NCI-H1092 (cell line): ENCODE results near the gene SMYD4.

Experiments used
- DNase-seq: peaks from one replicate; lab custom pipeline; 2025; lab: John Stamatoyannopoulos, UW

Gene SMYD4

DNA sequence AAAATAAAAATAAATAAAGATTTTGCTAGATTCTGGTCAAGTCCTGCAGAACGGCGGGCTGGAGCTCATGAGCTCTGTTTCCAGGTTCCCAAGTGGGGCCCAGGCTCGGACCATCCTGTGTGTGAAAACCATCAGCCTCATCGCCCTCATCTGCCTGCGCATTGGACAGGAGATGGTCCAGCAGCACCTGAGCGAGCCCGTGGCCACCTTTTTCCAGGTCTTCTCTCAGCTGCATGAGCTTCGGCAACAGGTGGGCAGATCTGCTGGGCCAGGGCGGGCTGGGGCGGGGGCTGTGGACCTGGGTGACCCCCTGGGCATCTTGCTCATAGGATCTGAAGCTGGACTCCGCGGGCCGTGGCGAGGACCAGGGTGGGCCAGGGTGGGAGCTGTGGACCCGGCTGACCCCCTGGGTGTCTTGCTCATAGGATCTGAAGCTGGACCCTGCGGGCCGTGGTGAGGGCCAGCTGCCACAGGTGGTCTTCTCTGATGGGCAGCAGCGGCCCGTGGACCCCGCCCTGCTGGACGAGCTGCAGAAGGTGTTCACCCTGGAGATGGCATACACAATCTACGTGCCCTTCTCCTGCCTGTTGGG is 97.4 kb downstream of the SMYD4 start:
- no peak for DNase-seq

DNA sequence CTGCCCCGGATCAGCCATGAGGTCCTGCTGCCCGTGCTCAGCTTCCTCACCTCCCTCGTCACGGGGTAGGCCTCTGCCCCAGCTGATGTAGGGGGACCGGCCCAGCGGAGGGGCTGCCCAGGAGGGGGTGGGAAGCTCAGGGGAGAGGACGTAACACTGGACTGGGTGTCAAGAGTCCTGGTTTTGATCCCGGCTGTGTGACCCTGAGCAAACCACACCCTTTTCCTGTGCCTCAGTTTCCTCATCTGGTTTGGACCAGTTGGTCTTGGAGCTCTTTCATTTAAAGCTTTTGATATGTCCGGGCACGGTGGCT is 98.6 kb downstream of the SMYD4 start:
- DNase-seq, result no peak

DNA sequence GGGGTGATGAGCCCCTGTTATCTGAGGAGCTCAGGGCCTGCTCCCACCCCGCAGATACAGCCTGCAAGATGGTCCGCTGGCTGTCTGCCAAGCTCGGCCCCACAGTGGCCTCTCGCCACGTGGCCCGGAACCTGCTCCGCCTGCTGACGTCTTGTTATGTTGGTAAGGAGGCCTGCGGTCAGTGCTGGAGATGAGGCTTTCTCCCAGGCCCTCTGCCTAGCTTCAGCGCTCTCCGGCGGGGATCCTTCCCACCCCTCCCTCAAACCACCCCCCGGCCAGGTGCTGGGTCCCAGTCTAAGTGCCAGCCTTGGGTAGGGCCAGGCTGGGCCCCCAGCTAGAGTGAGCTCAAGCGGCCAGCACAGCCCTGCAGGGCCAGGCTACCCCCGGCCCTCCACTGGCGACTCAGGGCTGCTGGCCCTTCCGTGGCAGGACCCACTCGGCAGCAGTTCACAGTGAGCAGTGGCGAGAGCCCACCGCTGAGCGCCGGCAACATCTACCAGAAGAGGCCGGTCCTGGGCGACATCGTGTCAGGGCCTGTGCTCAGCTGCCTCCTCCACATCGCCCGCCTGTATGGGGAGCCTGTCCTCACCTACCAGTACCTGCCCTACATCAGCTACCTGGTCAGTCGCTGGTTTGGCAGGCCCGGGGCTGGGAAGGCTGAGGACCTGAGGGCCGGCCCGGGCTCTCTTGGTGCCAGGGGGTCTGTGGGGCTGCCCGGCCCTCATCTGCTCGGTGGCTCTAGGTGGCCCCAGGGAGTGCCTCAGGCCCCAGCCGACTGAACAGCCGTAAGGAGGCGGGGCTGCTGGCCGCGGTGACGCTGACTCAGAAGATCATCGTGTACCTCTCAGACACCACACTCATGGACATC is 99.1 kb downstream of the SMYD4 start:
- DNase-seq, result no peak

DNA sequence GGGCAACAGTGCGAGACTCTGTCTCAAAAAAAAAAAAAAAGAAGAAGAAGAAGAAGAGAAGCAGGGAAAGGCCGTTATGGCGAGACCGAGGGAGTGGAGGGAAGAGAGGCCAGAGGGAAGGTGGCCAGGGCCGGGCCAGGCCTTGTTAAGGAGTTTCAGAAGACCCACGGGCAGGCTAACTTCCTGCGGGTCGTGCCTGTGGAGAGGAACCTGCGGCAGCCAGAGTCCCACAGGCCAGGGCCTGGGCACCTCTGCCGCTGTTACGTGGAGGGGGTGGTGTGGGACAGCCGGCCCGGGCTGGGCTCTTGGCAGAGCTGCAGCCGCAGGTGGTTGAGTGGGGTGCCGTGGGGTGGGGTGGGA is 99.8 kb downstream of the SMYD4 start:
- no peak for DNase-seq
